Measurements from ENCODE around the gene SYNE1. TPM values are rescaled to one million over a fixed set of nuclear protein-coding genes. Genes with fewer than 3 reads are reported as not detected.

The SYNE1 gene
- total RNA-seq, 1 experiment from 2014 or later: 3.0 TPM

DNA sequence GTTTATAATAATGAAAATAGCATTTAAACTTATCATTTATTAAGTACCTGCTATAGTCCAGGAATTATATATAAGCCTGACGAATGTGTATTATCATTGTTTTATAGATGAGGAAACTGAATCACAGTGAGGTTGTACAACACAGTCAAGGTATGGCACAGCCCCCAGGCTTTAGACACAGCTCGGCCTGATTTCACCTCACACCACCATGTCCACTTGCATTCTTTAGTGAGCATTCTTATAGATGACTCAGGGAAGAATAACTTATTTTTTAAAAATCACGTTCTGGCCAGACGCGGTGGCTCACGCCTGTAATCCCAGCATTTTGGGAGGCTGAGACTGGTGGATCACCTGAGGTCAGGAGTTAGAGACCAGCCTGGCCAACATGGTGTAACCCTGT, 289.0 kb downstream of the SYNE1 start:
- Histone ChIP-seq H4K91ac (ENCODE audit: insufficient read length, low read depth, low read length) (no peak overlapping the region), H4K20me1 (ENCODE audit: control insufficient read depth, insufficient read depth, insufficient read length) (no peaks in the 10 kb centered on the region), H3T11ph (ENCODE audit: low read length) (no peak overlapping the region), H3K4me2 (ENCODE audit: insufficient read depth, insufficient read length, low read length) (no peak overlapping the region), H3K18ac (ENCODE audit: insufficient read length, low read depth, low read length) (no peak overlapping the region), H2BK15ac (ENCODE audit: low read depth, low read length) (no peak overlapping the region), H3K79me2 (ENCODE audit: insufficient read depth, low read length) (no peaks in the 10 kb centered on the region), H3K9me3 (ENCODE audit: control insufficient read depth, low read depth, low read length) (no peaks in the 10 kb centered on the region), H2AK5ac (ENCODE audit: insufficient read length, low read length) (no peak overlapping the region), H2BK12ac (ENCODE audit: insufficient read length, low read depth, low read length) (no peak overlapping the region), H3K9ac (ENCODE audit: extremely low read depth, insufficient read length, low read length) (no peak overlapping the region), H3K14ac (ENCODE audit: insufficient read depth, low read length) (no peak overlapping the region), H3K27ac (ENCODE audit: insufficient read length, low read depth, low read length) (no peak overlapping the region), H3K23ac (ENCODE audit: insufficient read length, low read depth, low read length) (no peak overlapping the region), H4K8ac (replicated peaks; ENCODE audit: insufficient read length, low read depth, low read length) (no peak overlapping the region), H2BK120ac (ENCODE audit: low read depth, low read length, poor library complexity, severe bottlenecking) (no peak overlapping the region), H3K4ac (ENCODE audit: low read depth, low read length) (no peak overlapping the region), H3K79me1 (ENCODE audit: insufficient read depth, low read depth, low read length, poor library complexity, severe bottlenecking) (no peaks in the 10 kb centered on the region), H3K23me2 (ENCODE audit: insufficient read length, low read depth, low read length, poor library complexity, severe bottlenecking) (no peaks in the 10 kb centered on the region), H2BK5ac (ENCODE audit: insufficient read length, low read length) (no peak overlapping the region), H2BK20ac (ENCODE audit: low read depth, low read length, poor library complexity, severe bottlenecking) (no peak overlapping the region), H3K27me3 (ENCODE audit: insufficient read depth, low read length) (no peaks in the 10 kb centered on the region), H4K5ac (ENCODE audit: insufficient read length, low read depth, low read length) (no peak overlapping the region), H3K4me1 (ENCODE audit: insufficient read depth, low read length) (no peaks in the 10 kb centered on the region), H2AFZ (ENCODE audit: low read length) (no peak overlapping the region), H3K56ac (ENCODE audit: insufficient read length, low read depth, low read length) (no peak overlapping the region)
- no peak overlapping the region for H3K27ac Mint-ChIP-seq
- WGBS (ENCODE audit: extremely low coverage, insufficient read length, low lambda C conversion rate): no CpG with 5 or more reads among the region's 6 CpGs
- H3K36me3 Mint-ChIP-seq (ENCODE audit: insufficient read depth in 1 of 3, low read depth in 3 of 3): no peaks in the 10 kb centered on the region; a peak in 1 of 7 replicates
- peaks cover 3% of the 10 kb centered on the region in 2 experiments; a peak in 2 of 5 replicates for H3K9me3 Mint-ChIP-seq
- H3K4me3 Mint-ChIP-seq: no peak overlapping the region
- TF ChIP-seq, protein P1, sequence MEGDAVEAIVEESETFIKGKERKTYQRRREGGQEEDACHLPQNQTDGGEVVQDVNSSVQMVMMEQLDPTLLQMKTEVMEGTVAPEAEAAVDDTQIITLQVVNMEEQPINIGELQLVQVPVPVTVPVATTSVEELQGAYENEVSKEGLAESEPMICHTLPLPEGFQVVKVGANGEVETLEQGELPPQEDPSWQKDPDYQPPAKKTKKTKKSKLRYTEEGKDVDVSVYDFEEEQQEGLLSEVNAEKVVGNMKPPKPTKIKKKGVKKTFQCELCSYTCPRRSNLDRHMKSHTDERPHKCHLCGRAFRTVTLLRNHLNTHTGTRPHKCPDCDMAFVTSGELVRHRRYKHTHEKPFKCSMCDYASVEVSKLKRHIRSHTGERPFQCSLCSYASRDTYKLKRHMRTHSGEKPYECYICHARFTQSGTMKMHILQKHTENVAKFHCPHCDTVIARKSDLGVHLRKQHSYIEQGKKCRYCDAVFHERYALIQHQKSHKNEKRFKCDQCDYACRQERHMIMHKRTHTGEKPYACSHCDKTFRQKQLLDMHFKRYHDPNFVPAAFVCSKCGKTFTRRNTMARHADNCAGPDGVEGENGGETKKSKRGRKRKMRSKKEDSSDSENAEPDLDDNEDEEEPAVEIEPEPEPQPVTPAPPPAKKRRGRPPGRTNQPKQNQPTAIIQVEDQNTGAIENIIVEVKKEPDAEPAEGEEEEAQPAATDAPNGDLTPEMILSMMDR (conservative IDR thresholded peaks at IDR 0.05): no peak
- DNase-seq: no peak
- no peaks in the 10 kb centered on the region for H3K27me3 Mint-ChIP-seq (ENCODE audit: low read depth)
- no peaks in the 10 kb centered on the region for H3K4me1 Mint-ChIP-seq
